GM19463 (cell line): Measurements from ENCODE around the gene DHX35.

Source experiments
- ATAC-seq: cut with Tn5 transposase; IDR thresholded peaks from one replicate; pipeline ENCODE4 v1.9.1; 2021; ENCODE audit warnings: mild to moderate bottlenecking, moderate library complexity; ENCODE audit not compliant: unreplicated experiment

Gene DHX35

GRCh38 chr20:39016506-39016905 lies 54.4 kb downstream of the DHX35 start:
- ATAC-seq, result no peak

- no peak for ATAC-seq
Observed at GRCh38 chr20:39019027-39019426, 56.9 kb downstream of the DHX35 start.

GRCh38 chr20:39019805-39020325 lies 57.7 kb downstream of the DHX35 start:
- ATAC-seq, result peak; percentile 95

GRCh38 chr20:39021748-39022147 lies 59.6 kb downstream of the DHX35 start:
- ATAC-seq, result no peak

- ATAC-seq, result no peak
Observed at GRCh38 chr20:39025883-39026282, 63.7 kb downstream of the DHX35 start.

- no peak for ATAC-seq
Observed at GRCh38 chr20:39029364-39029763, 67.2 kb downstream of the DHX35 start.

GRCh38 chr20:39032997-39033396 lies 70.9 kb downstream of the DHX35 start:
- ATAC-seq, result no peak

- ATAC-seq, result no peak
Observed at GRCh38 chr20:39036011-39036410, 73.9 kb downstream of the DHX35 start.

- no peak for ATAC-seq
Observed at GRCh38 chr20:39036851-39037250, 74.7 kb downstream of the DHX35 start.

- ATAC-seq, result no peak
Observed at GRCh38 chr20:39038047-39038446, 75.9 kb downstream of the DHX35 start.

- ATAC-seq, result no peak
Observed at GRCh38 chr20:39038495-39038894, 76.4 kb downstream of the DHX35 start.

- ATAC-seq, result no peak
Observed at GRCh38 chr20:39039261-39039660, 77.1 kb downstream of the DHX35 start.

- ATAC-seq, result no peak
Observed at GRCh38 chr20:39040116-39040515, 78.0 kb downstream of the DHX35 start.

GRCh38 chr20:39041067-39041466 lies 78.9 kb downstream of the DHX35 start:
- no peak for ATAC-seq

GRCh38 chr20:39042279-39043150 lies 80.4 kb downstream of the DHX35 start:
- ATAC-seq, result no peak

GRCh38 chr20:39044501-39044900 lies 82.4 kb downstream of the DHX35 start:
- no peak for ATAC-seq

- ATAC-seq, result no peak
Observed at GRCh38 chr20:39045676-39046075, 83.5 kb downstream of the DHX35 start.

- ATAC-seq, result no peak
Observed at GRCh38 chr20:39047417-39047985, 85.4 kb downstream of the DHX35 start.

- ATAC-seq, result no peak
Observed at GRCh38 chr20:39048000-39048696, 86.0 kb downstream of the DHX35 start.

- no peak for ATAC-seq
Observed at GRCh38 chr20:39049148-39049547, 87.0 kb downstream of the DHX35 start.

GRCh38 chr20:39049684-39050554 lies 87.8 kb downstream of the DHX35 start:
- peak; percentile 88 for ATAC-seq
